ENCODE measurements around the gene MET.

The MET gene

DNA sequence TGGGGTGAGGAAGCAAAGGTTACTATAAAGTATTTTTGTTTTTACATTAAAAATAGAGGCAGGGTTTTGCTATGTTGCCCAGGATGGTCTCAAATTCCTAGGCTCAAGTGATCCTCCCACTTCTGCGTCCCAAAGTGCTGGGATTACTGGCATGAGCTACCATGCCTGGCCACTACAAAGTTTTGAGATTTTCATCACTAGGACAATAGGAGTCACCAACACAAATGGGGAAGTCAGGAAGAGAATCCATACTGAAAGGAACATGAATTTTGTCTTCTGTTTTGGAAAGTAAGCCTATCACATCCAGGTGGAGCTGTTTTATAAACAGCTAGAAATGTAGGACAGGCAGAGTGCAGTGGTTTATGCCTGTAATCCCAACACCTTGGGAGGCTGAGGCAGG, 170.4 kb downstream of the MET start:
- no peak overlapping the region for H3K4me3 ChIP-seq (ENCODE audit: low read depth, low read length)
- TF ChIP-seq, protein P1, sequence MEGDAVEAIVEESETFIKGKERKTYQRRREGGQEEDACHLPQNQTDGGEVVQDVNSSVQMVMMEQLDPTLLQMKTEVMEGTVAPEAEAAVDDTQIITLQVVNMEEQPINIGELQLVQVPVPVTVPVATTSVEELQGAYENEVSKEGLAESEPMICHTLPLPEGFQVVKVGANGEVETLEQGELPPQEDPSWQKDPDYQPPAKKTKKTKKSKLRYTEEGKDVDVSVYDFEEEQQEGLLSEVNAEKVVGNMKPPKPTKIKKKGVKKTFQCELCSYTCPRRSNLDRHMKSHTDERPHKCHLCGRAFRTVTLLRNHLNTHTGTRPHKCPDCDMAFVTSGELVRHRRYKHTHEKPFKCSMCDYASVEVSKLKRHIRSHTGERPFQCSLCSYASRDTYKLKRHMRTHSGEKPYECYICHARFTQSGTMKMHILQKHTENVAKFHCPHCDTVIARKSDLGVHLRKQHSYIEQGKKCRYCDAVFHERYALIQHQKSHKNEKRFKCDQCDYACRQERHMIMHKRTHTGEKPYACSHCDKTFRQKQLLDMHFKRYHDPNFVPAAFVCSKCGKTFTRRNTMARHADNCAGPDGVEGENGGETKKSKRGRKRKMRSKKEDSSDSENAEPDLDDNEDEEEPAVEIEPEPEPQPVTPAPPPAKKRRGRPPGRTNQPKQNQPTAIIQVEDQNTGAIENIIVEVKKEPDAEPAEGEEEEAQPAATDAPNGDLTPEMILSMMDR (IDR thresholded peaks at IDR 0.05; ENCODE audit: insufficient read depth, low read depth, low read length, missing control alignments) = no peak
- DNase-seq (ENCODE audit: low read depth) = no peak

DNA sequence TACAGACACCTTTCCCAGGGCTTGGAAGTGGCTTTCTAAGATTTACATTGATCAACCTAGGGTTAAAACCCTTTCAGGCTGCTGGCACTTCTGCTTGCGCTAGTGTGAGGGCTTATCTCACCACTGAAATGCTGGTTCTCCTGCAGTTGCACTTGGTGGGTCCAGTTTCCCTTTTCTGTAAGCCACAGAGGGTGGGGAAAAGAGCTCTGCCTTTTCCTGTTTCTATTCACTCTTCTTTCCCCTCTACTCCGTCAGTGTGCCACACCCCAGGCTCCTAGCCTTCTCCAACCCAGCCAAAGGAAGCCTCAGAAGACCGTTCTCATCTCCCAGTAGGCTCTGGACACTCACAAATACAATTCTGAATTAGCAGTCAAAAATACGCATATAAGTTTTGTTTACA, 171.4 kb downstream of the MET start:
- TF ChIP-seq, protein P1 (IDR thresholded peaks at IDR 0.05; ENCODE audit: insufficient read depth, low read depth, low read length, missing control alignments) = no peak
- no peak for DNase-seq (ENCODE audit: low read depth)
- no peak overlapping the region for H3K4me3 ChIP-seq (ENCODE audit: low read depth, low read length)
